ENCODE measurements around the gene C6.
"Not testable (repeated sequence)": the region's sequence is repeated elsewhere in the genome, so short reads cannot be mapped to it uniquely, and the experiment has no call there.

Gene C6

DNA sequence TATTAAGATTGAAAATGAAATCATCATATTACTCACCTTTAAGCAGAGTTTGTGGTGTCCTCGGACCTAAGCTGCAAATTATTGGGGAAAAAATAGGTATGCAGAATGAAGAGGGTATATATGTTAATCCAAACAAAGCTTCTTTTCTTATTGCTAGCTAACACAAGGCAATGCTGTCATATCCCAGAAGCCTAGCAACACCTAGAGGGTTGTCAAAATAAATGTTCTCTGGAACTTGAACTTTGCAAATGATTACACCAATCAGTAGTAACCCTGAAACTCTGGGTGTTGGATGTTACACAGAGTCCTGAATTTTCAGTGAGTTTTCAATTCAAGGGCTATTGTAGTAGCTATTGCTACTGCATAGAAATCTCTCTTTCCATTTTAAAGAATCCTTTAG lies at the start of gene C6:
TSS of gene C6 (minus strand) at position 193 of the 400 bp plus-strand sequence. CDS start 10,302 bp downstream, outside the sequence.
- DNase-seq (ENCODE audit: low spot score) = no peak

DNA sequence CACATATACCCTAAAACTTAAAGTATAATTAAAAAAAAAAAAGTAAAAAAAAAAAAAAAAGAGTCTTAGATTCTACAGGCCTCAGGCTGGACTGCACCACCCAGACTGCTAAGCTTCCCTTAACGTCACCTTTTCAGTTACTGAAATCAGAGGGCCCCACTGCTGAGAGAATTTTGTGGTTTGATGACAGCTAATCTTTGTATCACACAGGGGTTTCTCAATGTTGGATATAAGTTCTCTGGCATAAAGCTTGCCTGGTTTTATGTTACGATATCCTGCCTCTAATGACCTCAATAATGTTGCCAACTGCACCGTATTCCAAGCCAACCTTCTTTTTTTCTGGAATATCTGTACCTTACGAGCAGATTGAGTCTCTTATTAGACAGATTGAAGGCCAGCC lies 43.1 kb upstream of the C6 start:
- DNase-seq (ENCODE audit: low spot score) = no peak

DNA sequence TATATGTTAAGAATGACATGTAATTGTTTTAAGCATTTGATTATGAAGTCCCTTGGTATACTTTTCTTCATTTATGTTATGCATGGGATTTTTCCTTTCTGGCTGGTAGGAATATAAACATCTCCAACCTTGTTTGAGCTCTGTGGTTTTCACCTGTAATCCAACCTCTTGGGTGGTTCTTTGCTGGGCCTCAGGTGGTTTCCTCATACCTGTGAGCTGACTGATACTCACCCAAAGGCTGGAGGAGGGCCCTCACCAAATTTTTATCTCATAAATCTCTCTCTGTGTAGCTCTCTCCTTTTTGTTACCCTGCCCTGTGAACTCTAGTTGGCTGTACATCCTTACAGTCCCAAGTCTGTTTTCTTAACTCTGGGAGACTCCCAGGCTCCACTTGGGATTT lies 39.8 kb upstream of the C6 start:
- no peak for DNase-seq (ENCODE audit: low spot score)

DNA sequence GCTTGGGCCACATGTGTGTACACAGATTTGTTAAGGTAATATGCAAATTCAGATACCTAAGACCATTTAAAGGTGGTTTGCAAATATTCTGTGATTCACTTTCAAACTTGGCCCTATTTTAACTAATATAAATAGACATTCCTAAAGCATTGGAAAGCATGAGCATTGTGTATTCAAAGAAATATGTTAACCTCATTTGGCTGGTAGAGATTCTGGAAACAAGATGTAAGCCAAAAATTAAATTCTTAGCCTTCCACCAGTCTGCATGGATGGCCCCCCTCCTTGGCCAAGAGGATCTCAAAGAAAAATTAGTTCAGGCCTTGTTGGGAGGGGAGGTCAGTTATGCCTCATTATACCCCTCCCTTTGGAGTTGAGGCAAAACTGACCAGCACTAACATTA lies 38.7 kb upstream of the C6 start:
- no peak for DNase-seq (ENCODE audit: low spot score)

DNA sequence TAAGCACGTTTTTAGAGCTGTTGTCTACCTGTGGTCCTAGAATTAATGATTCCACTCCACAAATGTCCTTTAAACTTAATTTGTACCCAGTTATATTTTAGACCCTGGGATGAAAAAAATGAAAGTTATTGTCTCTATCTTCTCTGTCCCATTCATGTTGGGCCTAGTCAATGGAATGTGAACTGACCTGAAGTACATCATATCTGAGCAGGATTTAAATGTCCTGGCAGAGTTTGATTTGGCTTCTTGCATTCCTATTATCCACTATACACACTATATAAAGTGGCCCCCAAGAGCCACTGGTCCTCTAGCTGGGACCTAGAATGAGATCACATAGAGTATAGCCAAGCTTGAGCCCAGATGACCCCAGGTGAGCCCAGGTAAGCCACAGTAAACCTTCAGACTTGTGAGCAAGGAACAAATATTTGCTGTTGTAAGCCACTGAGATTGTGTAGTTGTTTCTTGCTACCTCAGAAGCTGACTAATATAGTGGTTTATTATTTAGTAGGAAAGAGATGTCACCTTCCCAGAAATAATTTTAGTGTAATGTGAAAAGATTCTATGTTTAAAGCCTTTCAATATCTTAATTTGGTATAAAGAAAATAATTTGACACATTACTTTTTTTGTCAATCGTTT lies 37.1 kb upstream of the C6 start:
- DNase-seq (ENCODE audit: low spot score) = no peak

DNA sequence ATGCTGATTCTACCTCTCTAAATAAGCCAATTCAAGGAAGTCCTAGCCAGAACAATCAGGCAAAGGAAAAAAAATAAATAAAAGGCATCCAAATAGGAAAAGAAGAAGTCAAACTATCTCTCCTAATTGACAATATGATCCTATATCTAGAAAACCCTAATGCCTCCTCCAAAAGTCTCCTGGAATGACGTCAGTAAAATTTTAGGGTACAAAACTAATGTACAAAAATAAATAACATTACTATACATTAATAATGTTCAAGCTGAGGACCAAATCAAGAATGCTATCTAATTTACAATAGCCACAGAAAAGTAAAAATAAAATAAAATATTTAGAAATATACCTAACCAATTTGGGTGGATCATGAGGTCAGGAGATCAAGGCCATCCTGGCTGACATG lies 33.8 kb upstream of the C6 start:
- no peak for DNase-seq (ENCODE audit: low spot score)

DNA sequence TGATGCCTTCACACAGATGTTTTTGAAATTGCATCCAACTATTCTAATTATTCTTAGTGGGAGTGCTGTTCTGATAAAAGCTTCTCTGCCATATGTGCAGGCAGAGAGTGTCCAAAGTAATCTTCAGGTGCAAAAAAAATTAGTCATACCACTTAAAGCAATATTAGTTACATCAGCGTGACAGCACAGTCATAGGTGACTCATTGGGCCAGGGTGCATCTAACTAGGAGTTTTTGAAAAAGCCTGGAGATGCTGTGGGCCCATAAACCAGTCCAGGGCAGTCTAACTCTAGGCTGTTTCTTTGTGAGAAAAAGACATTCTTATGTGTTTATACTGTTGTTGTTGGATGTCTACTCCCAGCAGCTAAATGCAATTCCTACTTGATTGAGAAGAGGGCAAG lies 33.0 kb upstream of the C6 start:
- DNase-seq (ENCODE audit: low spot score) = no peak

DNA sequence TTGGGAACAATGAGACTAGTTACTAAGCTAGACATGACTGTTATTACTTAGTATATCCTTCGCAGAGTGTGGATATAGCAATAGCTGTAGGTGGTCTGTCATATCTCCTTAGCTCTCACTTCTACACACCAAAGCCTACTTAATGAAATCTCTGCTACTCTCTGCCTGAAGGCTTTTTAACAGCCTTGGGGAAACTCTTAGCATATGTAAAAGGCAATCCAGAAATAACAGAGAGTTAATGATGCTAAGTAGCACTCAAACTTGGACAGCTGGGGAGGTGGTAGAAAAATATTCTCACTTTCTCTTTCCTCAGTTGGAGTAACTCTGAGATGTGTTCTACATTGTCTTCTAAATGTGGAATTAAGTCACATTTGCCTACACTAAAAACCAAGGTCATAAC lies 30.2 kb upstream of the C6 start:
- DNase-seq (ENCODE audit: low spot score) = no peak

DNA sequence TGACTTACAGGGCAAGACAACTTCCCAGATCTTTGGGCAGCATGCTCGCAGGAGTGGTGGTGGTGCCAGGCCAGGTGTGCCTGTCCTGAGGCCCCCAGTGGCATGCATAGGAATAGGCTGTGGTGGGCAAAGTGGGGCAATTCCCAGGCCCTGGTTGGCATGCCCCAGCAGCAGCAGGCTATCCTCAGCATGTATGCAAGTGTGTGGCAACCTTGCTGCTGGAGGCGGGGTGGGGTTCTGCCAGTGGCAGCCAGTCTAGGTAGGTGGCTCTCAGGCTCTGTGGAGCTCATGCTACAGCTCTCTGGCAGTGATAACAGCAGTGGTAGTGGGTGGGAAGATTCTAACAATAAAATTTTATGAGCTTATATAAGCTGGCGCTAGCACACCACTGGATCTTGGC lies 27.7 kb upstream of the C6 start:
- DNase-seq (ENCODE audit: low spot score) = no peak

DNA sequence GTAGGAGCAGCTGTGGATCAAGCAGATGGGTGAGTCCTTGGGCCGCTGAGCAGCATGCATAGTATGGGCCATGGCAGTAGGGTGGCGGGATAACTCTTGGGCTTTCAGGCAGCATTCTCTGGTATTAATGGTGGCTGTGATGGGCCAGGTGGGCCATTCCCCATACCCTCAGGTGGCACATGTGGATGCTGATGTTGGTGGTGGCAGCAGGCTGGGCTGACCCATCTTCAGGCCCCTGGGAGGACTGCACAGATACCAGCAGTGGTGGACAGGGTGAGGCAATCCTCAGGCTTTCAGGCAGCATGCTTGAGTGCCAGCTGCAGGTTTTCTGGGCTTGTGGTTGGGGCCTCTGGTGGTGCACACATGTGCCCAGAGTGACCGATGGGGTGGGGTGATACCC lies 27.1 kb upstream of the C6 start:
- DNase-seq (ENCODE audit: low spot score) = no peak

DNA sequence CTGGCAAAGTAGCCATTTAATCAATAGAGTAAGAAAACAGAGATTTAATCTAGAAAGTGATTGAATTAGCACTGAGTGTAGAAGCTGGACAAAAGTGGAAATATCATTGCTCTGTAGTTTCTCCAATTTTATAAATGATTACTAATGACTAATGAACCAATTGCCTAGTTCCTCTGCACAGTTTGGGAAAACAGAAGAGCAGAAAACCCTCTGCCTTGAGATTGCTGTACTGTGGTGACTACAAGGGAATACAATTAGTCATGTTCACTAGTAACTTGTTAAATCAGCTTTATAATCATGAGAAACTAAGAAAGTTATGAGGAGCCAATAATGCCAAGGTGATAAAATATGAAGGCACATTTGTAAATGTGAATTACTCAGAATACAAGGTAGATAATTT lies 21.1 kb upstream of the C6 start:
- DNase-seq (ENCODE audit: low spot score) = no peak

DNA sequence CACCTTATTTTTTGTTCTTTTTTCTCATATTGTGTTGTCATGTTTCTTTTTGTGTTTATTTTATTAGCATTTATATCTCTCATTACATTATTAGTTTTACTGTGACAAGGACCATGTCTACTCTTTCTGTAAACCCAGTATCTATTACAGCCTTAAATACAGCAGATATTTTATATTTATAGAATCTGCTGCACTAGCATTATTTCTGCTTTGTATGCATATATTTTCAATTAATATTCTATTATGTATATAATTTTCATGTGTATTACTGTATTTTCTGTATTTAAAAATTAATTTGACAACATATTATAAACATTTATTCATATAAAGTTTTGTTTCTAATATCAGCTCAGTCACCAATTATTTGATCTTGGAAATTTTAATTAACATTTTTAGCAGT lies 19.5 kb upstream of the C6 start:
- no peak for DNase-seq (ENCODE audit: low spot score)

DNA sequence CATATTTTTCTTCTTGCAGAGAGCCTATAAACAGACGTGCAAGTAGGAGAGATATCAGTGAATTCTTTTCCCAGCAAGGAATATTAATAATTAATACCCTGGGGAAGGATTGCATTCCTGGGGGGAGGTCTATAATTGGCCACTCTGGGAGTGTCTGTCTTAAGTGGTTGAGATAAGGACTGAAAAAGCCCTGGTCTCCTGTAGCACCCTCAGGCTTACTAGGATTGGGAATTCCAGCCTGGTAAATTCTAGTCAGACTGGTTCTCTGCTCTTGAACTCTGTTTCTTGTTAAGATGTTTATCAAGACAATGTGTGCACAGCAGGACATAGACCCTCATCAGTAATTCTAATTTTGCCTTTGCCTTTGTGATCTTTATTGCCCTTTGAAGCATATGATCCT lies 16.9 kb upstream of the C6 start:
- DNase-seq (ENCODE audit: low spot score) = not testable (repeated sequence)

DNA sequence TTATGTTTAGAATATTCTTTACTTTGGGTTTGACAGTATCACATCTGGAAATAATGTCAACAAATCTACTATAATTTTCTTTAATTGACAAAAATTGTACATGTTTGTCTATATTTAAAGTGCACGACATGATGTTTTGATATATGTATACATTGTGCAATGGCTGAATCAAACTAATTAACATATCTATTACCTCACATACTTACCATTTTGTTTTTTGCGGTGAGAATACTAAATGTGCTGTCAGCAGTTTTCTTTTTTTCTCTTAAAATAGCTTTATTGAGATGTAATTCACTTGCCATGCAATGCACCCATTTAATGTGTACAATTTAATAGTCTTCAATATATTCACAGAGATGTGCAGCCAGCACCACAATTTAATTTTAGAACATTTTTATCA lies 10.6 kb upstream of the C6 start:
- DNase-seq (ENCODE audit: low spot score) = no peak

DNA sequence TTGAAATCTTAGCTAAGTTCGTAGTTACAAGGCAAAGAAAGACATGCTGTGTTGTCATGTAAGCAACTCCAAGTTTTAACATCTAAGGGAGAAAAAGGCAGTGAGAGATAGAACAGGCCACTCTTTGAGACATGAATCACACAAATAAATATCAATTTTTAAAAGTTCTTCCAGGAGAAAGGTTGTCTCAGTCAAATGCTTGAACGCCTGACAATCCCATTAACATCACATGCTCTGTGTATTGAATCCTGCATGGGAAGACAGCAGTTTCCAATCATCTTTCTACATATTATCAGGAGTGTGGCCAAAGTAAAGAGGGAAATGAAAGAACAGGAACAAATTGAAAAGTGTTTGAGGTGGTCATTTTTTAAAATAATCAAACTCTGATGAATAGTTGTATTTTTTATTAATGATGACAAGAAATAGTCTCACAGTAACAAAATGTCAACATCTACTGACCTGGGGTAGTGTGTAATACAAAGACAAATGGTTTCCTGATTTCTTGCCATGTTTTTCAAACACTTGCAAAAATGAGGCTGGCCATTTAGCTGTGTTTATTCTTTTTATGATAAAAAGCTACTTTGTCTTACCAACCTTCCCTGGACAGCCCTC lies 6.4 kb upstream of the C6 start:
- no peak for DNase-seq (ENCODE audit: low spot score)

DNA sequence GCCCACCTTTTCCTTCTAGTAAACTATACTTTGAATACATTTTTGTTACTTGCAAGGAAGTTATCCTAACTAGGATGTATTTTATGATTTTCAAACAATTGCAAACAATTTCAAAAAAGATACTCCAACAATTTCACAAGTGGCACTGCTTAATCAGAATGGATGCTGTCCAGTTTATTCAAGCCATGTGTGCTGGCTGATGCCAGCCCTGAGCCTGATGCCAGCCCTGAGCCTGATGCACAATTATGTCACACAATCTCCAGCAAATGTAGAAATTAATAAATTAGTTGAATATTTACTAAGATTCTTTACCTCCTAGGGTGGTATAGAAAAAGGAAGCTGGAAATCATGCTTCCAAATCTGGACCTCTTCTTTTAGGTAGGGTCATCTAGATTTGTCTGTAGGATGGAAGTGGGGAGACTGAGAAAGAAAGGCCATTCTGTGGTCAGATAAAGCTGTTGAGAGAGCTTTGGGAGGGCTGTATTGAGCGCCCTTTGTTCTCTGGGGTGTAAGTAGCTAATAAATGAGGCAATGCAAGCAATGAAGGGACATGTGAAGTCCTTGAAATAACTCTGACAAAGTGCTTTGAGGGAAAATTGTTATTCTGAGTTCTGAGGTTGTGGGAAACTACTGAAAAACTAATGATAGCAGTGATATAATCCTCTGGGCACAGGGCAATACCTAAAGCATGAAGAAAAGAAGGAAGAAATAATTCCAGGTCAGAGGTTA lies 5.8 kb upstream of the C6 start:
- no peak for DNase-seq (ENCODE audit: low spot score)

DNA sequence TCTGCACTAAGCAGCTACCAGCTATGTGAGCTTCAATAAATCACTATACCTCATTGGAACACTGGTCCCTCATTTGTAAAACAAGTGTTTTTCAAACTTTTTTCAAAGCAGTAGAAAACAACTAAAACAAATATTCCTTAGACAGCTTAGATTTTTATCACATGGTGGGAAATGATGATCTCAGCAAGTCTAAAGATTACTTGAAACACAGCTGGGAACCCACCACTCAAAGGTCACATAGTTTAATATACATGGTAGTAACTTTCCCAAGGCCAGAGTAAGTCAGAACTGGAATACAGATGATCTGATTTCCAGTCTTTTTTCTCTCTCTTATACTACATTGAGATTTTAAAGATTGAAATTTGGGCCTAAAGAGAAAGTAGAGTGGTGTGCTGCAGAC lies 850 bp upstream of the C6 start:
- DNase-seq (ENCODE audit: low spot score) = no peak

DNA sequence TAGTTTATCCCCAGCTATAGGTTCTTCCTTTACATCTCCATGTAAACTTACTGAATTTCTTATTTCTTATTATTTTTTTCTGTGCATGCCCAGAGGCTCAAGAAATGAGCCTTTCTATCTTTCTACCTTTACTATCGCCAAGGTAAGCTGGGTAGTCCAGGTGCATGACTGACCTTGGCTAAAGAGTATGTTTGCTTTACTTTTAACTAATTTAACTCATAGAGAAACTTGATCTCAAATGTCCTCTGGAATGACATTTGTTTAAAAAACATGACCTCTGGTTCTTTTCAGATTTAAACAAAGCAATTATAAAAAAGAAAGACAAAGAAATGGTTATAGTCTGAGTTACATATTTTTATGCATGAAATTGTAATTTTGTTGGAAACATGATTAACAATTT lies 397 bp downstream of the C6 start:
- DNase-seq (ENCODE audit: low spot score) = no peak

DNA sequence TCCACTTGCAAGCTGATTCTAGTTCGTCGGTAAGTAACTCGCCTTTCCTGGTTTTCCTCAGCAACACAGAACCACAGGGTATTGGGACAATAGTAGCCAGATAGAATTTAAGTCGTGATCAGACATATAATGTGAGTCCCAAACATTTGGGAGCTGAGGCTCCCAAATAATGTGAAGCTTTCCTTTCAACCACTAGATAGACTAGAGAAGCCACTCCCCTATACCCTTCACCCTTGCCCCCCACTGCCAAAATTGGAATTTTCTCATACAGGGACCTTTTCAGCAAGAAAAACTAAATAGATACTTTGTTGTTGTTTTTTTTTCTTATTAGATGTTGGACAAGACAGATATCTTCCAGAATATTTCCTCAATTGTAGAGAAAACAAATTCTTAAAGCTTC lies 1.9 kb downstream of the C6 start:
- no peak for DNase-seq (ENCODE audit: low spot score)

DNA sequence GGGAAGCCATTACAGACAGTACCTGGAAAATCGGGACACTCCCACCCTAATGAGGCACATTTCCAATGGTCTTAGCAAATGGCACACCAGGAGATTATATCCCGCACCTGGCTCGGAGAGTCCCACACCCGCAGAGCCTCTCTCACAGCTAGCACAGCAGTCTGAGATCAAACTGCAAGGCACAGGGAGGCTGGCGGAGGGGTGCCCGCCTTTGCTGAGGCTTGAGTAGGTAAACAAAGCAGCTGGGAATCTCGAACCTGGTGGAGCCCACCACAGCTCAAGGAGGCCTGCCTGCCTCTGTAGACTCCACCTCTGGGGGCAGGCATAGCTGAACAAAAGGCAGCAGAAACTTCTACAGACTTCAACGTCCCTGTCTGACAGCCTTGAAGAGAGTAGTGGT lies 7.9 kb downstream of the C6 start:
- not testable (repeated sequence) for DNase-seq (ENCODE audit: low spot score)

DNA sequence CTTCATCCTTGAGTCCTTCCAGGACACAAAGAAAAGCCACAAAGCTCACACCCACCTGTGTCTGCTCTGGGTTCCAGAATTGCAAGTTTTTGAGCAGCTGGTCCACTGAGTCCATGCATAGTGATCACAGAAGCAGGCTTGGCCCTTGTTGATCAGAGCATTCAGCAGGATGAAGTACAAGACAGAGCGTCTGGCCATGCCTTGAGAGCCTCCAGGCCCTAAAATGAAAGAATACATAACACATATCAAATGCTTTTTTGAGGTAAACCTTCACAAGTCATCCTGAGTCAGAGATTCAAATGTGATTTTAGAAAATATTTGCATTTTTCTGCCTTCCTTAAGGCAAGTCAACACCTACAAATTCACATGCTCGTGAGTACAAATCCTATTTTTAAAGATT lies 10.3 kb downstream of the C6 start:
- DNase-seq (ENCODE audit: low spot score) = no peak

DNA sequence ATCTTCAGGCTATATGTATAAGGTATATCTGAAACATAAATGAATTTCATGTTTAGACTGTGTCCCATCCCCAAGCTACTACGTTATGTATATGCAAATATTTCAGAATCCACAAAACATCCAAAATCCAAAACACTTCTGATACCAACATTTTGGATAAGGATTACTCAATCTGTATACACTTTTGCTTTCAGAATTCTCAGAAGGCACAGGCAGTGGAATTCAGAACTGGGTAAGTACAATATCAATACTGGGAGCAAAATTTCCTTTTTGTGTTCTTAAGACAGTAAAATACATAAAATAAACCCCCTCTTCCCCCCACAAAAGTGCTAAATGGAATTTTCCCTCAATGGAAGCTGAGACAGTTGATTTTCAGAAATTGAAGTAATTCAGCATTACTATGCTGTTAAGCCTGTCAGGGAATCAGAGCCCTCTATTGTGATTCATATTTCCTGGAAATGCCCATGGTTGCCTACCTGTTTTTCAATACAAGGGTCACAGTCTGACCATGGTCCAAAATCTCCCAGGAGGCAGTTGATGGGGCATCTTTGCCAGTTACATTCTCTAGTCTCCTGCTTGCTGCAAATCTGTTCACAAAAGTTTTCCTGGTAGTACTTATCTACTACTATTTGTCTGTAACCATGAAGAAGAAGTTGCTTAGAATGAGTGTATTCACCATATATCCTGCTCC lies 12.1 kb downstream of the C6 start:
- DNase-seq (ENCODE audit: low spot score) = no peak

DNA sequence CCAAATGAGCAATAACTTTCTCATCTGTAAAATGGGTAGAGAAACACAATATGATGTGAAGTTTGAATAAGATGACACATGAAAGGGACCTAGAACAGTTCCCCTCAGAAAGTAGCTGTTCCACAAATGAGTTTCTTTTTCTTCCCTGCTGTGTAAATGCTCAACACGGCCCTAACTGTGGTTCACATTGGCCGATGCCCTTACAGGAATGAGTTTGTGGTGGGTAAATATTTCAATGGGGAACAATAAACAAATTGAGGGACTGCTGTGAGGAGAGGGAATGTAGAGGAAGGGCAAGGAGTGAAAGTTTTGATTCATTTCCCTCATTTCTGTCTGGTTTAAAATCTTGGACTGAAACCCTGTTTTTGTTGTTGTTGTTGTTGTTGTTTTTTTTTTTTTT lies 12.8 kb downstream of the C6 start:
- no peak for DNase-seq (ENCODE audit: low spot score)
